Smooth muscle cell of the brain vasculature (primary cell): Measurements from ENCODE around the gene SLC9B2.
"Not testable (repeated sequence)": the region's sequence is repeated elsewhere in the genome, so short reads cannot be mapped to it uniquely, and the experiment has no call there.

Source experiments
- DNase-seq: peaks from one replicate; pipeline ENCODE4 v3.0.0-alpha.2; 2012; ENCODE audit warnings: low read depth, low spot score

SLC9B2 gene

DNA sequence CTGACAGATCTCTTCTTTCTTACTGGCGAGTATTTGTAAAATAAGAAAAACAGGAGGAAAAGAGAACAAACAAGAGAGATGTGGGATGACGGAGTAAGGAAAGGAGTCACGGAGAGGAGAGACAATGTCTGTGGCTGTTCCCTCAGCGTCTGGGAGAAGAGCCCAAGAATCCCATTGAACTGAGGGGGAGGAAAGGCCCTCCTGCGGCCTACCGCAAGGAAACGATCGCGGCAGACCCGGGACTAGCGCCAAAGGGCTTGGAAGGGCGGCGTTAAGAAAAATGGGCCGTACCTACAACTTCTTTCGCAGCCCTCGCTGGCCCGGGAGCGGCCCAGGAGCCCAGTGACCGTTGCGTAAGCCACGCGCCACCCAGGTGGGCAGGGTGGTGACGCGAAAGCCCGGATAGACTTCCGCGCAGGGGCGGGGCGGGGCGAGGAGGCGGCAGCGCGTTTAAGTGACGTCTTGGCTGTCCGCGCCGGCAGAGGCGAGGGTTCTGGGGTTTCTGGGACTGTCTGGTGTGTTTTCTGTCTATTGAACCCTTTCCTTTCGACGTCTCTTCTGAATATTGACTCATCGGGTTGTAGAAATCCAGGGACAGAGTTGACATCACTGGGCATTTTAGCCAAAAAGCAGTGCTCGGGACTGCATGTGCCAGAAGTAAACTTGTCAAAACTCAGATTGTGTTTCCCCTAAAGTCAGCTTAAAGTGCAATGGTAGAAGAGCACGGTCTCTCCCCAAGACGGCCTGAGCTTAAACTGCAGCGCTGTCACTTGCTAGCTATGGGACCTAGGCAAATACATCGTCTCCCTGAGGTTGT, 57.0 kb downstream of the SLC9B2 start, which contains the start of gene SLC9B1:
Gene SLC9B1, minus strand, starts transcription at position 398 of the 817 bp plus-strand sequence. CDS start 27,994 bp downstream, outside the sequence.
- peak; percentile 95 for DNase-seq

DNA sequence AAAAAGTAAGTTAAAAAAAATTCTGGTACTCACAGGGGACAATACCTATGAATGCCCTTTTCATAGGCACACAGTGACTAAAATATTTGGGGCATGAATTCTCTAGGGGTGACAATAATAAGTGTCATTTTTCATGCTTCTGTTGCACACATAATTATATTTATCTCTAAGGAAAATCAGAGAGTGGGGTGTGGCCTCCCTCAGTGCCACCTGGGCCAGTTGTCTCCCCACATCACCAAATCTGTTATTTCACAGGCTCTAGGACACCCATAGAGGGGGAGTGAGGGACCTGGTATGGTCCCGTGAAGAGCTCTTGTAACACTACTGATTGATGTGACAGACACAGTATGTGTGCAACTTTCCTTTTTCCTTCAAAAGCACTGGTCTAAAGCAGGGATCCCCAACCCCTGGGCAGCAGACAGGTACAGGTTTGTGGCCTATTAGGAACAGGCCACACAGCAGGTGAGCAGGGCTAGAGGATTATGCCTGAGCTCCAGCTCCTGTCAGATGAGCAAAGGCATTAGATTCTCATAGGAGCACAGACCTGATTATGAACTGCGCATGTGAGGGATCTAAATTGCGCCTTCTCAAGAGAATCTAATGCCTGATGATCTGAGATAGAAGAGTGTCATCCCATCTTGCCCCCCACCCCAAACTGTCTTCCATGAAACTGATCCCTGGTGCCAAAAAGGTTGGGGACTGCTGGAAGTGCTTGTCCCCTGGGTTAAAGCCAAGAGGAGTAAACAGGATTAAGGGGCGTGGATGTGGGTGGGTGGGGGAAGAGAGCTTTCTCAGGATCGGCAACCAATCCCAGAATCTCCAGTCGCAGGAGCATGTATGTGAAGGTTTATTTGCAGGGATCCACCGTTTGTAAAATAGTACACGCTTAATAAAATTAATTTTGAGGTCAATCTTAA, 57.9 kb downstream of the SLC9B2 start:
- DNase-seq = no peak

DNA sequence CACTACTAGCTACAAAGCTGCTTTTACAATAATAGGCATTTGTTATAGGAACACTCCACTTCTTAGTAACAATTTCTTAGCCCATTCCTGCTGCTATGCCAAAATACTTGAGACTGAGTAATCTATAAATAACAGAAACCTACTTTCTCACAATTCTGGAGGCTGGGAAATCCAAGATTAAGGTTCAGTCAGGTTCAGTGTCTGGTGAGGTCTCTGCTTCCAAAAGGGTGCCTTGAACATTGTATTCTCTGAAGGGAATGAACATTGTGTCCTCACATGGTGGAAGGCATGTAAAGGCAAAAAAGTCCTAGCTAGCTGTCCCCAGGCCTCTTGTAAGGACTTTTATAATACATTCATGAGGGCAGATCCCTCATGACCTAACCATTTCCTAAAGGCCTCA, 64.0 kb downstream of the SLC9B2 start:
- DNase-seq = no peak

DNA sequence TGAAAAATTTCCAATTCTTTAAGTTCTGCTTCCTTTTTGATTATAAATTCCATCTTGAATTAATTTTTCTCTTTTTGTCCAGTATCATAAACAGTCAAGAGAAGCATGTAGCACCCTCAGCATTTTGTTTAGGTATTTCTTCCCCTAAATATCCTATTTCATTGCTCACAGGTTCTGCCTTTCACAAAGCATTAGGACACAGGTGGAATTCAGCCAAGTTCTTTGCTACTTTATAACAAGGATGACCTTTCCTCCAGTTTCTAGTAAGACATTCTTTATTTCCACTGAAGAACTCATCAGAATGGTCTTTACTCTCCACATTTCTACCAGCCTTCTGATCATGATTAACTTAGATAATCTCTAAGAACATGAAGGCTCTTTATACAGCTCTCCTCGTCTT, 64.5 kb downstream of the SLC9B2 start:
- DNase-seq = no peak

DNA sequence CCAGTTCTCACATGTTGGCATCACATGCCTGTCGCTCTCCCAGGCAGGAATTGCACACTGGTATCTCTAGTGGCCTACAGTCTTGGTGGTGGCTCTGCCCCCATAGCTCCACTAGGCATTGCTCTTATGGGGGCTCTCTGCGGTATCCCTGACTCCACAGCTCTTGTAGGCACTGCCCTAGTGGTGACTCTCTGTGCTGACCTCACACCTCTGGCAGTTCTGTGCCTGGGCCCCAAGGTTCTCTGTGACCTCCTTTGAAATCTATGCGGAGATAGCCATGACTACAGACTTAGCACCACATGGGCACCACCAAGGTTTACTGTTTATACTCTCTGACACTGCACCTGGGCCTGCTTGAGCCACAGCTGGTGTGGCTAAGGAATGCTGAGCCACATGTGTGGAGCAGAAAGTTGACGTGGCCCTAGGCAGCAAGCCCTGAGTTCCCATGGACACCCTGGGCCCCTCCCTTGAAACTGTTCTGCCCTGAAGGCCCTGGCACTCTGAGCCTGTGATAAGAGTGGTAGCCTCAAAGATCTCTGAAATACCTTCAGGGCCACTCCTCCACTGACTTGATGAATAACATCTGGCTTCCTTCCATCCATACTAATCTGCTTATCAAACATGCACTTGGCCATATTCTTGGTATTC, 65.1 kb downstream of the SLC9B2 start:
- DNase-seq = no peak

- no peak for DNase-seq
Measured at GRCh38 chr4:103010804-103011203, 65.8 kb downstream of the SLC9B2 start.

GRCh38 chr4:103008875-103009729, 67.5 kb downstream of the SLC9B2 start:
- peak; percentile 57 for DNase-seq

- peak; percentile 7 for DNase-seq
Measured at GRCh38 chr4:103002551-103002950, 74.0 kb downstream of the SLC9B2 start.

DNA sequence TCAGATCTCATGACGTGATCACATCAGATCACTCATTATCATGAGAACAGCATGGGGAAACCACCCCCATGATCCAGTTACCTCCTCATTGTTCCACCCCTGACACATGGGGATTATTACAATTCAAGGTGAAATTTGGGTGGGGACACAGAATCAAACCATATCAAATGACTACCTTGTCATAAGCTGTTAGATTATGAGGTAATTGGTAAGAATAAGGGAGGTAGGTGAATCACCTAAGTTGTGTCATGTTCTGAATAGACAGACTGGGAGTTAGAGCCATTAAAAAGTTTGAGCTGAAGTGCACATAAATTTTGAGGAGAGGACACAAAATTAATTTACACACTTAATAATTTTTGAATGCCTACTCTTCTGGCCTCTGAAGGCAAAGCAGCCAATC, 81.8 kb downstream of the SLC9B2 start:
- no peak for DNase-seq

DNA sequence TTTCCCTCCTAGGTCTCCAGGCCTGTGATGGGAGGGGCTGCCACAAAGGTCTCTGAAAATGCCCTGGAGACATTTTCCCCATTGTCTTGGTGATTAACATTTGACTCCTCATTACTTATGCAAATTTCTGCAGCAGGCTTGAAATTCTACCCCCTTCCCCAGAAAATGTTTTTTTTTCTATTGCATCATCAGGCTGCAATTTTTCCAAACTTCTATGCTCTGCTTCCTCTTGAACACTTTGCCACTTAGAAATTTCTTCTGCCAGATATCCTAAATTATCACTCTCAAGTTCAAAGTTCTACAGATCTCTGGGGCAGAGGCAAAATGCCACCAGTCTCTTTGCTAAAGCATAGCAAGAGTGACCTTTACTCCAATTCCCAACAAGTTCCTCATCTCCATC, 82.6 kb downstream of the SLC9B2 start:
- DNase-seq = not testable (repeated sequence)

DNA sequence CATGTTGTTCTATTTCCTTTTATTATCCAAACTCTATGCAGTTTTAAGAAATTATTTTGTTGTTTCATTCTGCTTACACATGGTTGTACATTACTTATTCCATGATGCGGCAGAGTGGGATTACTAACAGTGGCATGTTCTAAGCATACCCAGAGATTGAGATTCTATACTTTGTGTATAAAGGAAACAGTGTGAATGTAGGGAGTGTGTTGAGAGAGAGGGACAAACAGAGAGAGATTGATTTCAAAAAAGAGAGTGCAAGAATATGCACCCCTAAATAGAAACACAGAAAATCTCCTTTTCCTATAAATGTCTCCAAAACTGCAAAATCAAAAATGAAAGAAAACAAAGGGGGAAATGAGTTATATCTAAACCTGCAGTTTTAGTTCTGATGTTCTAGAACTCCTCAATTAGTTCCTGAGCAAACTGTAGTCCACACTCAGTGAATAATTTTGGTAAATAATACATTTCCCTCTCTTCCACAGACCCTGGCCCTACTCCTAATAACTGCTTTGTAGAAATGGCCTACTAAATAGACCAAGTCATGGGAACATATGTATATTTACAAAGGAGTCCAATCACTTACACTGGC, 88.0 kb downstream of the SLC9B2 start:
- DNase-seq = no peak

DNA sequence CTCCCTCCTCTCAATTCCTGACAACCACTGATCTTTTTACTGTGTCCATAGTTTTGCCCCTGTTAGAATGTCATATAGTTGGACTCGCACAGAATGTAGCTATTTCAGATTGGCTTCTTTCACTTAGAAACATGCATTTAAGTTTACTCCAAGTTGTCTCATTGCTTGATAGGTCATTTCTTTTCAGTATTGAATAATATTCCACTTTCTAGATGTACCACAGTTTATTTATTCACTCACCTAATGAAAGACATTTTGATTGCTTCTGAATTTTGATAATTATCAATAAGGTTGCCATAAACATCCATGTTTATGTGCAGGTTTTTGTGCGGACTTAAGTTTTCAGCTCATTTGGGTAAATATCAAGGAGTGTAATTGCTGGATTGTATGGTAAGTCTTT, 95.6 kb downstream of the SLC9B2 start:
- DNase-seq = no peak
